ENCODE data around the gene POLR2C. TPM values are rescaled to one million over a fixed set of nuclear protein-coding genes. Genes with fewer than 3 reads are reported as not detected.

Gene POLR2C
- total RNA-seq, 1 donor from 2014 or later: 110 TPM

DNA sequence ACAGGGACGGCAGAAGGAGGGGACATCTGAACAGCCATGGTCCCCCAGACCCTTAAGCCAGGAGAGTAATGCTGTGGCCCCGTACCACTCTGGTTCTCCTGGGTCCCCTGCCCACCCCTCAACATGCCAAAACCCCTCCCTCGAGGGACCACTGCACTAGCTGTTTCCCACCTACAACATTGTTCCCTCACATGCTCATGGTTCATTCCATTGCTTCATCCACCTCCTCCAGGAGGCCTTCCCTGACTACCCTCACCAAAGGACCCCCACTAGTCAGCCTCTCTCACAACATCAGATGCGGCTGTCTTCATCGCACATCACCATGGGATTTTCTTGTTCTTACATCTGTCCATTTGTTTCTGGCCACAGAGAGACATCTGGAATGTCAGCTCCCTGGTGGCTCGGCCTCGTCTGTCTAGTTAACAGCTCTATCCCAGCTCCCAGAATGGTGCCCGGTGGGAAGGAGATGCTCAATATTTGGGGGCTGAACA is 22.1 kb downstream of the POLR2C start:
- TF ChIP-seq, protein P1, sequence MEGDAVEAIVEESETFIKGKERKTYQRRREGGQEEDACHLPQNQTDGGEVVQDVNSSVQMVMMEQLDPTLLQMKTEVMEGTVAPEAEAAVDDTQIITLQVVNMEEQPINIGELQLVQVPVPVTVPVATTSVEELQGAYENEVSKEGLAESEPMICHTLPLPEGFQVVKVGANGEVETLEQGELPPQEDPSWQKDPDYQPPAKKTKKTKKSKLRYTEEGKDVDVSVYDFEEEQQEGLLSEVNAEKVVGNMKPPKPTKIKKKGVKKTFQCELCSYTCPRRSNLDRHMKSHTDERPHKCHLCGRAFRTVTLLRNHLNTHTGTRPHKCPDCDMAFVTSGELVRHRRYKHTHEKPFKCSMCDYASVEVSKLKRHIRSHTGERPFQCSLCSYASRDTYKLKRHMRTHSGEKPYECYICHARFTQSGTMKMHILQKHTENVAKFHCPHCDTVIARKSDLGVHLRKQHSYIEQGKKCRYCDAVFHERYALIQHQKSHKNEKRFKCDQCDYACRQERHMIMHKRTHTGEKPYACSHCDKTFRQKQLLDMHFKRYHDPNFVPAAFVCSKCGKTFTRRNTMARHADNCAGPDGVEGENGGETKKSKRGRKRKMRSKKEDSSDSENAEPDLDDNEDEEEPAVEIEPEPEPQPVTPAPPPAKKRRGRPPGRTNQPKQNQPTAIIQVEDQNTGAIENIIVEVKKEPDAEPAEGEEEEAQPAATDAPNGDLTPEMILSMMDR (IDR thresholded peaks at IDR 0.05): no peak
- intact Hi-C loops (cut with DNase I): no loop called here
- H3K9me3 ChIP-seq: no peaks in the 10 kb centered on the region
- peaks cover 16 to 45% of the 10 kb centered on the region in 2 donors for H3K4me1 ChIP-seq
- no peaks in the 10 kb centered on the region for H3K36me3 ChIP-seq
- DNase-seq (ENCODE audit: low spot score in 2 of 2): no peak
- no peaks in the 10 kb centered on the region for H3K27me3 ChIP-seq
- H3K4me3 ChIP-seq: peak overlapping the region in 1 of 2 donors; percentile 93
- H3K27ac ChIP-seq: peak overlapping the region; percentile 91 to 94

DNA sequence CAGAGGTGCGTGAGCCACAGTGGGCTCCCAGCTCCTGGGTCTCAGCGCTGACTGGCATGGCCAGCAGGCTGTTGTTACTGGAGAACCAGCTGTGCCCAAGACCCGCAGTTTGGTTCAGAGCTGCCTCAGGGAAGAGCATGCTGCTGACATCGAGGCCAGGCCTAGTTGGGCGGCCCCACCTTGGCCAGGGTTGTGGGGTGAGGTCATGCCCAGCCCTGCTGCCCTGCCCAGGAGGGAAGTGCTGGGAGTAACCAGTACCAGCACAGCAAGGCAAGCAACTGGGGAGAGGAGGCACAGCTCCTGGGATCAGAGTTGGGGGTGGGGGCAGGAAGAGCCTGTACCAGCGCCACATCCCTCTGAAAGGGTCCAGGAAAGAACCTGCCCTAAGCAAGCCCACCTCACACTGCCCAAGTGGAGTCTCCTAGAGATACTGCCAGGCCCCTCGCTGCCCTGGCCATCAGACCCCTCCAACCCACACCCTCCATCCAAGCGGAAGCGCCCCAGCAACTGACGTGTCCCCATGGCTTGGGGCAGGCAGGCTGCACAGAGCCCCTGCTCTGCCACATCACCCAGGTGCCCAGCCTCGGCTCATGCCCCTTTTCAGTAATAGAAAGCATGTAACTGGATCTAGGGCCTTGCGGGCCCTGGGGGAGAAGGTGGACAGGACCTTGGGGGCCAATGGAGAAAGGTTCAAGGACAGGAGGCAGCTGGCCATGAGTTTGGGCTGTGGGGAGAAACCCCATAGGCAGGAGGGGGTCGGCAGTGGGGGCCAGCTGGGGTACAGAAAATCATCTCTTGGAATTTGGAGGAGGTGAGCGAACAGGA is 22.8 kb downstream of the POLR2C start:
- Histone ChIP-seq H3K9me3 (no peaks in the 10 kb centered on the region), H3K4me1 (peaks cover 12 to 39% of the 10 kb centered on the region in 2 donors), H3K27me3 (no peaks in the 10 kb centered on the region), H3K4me3 (peak overlapping the region; percentile 84 to 93), H3K27ac (peak overlapping the region; percentile 91 to 94), H3K36me3 (no peaks in the 10 kb centered on the region)
- intact Hi-C loops (cut with DNase I): no loop called here
- no peak for DNase-seq (ENCODE audit: low spot score in 2 of 2)
- TF ChIP-seq, protein P1 (IDR thresholded peaks at IDR 0.05): no peak

DNA sequence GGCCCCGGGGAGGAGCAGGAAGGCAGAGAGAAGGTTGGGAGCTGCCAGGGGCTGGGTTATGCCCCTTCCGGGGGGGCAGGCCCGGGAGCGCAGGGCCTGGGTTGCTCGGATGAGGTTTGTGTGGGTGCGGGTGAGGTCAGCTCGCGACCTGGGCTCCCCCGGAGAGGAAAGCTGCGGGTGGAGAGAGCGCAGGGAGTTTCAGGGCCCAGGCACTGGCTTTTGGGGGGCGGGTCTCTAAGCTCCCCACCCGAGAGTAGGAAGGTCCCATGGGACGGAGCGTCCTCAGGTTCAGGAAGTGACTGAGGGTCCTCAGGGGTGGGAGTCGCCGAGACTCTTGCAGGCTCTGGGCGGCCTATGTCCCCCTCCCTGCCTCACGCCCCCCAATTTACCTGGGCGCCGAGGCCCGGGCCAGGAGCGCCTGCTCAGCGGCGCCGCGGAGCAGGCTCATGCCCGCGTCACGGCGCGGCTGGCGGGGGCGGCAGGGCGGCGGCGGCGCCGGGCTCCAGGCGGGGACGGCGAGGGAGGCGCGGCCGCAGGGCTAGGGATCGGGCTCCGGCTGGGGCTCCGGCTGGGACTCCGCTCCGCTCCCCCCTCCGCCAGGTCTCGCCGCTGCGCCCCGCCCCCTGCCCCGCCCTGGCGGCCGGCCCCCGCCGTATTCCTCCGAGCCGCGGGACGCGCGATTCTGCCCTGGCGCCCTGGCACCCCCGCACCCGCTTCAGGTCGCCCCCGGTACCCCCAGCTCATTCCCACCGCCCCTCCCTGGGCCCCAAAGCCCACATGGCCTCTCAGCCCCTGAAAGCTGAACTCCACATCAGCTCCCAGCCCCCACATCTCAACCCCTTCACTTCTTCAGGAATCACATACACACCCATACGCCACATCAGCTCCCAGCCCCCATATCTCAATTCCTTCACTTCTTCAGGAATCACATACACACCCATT is 23.7 kb downstream of the POLR2C start, which contains the start of gene DOK4:
TSS of gene DOK4 (minus strand) at position 578 of the 942 bp plus-strand sequence. CDS start 6,986 bp downstream, outside the sequence.
- peaks cover 7 to 32% of the 10 kb centered on the region in 2 donors for H3K4me1 ChIP-seq
- H3K27ac ChIP-seq: peak within 1 kb of the TSS; percentile 91 to 94
- H3K9me3 ChIP-seq: no peaks in the 10 kb centered on the region
- intact Hi-C loops (cut with DNase I): loop anchor here (1.0 to 2.0 kb wide), 2 partner anchors 39 to 50 kb away; partner anchors contain the start of genes CCDC102A, CIAPIN1 and COQ9
- peak in 1 of 2 donors; percentile 88 for DNase-seq (ENCODE audit: low spot score in 2 of 2)
- H3K4me3 ChIP-seq: peak within 1 kb of the TSS; percentile 84 to 93
- H3K36me3 ChIP-seq: no peaks in the 10 kb centered on the region
- H3K27me3 ChIP-seq: no peaks in the 10 kb centered on the region
- TF ChIP-seq, protein P1 (IDR thresholded peaks at IDR 0.05): no peak

DNA sequence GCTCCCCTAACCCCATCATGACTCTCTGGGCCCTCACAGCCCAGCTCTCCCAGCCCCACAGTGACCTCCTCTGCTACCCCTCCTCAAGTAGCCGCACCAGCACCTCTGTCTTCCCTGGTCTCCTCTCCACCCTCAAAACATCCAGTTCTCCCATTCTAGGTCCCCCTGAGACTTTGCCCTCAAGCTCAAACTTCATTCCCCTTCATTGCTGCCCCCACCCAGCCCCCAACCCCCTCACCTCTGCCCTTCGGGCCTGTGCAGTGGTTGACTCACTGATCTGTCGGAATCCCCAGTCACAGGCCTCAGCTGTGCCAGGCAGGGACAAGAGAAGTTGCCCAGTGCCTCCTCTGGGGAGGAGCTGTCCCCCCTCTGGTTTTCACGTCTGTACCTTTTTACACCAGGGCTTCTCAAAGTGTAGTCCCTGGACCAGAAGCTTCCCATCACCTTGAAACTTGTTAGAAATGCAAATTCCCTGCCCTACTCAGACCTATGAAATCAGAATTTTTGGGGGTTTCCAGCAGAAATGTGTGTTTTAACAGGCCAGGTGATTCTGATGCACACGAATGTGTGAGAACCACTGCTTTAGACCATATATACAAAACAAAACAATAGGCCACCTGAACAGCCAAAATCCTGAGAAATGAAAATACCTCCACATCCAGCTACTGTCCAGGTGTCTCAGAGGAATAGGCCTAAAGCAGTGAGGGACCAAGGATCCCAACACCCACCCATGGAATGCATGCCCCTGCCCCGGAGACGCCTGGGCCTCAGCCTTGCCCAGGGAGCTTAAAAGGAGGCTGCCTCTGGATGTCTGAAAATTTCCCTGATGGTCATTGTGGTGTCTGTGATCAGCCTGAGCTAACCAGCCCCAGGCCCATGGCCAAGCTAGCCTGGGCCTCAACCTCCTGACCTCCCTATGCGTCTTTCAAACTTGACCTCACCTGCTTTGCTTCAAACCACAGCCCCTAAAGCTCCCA is 24.7 kb downstream of the POLR2C start:
- H3K27ac ChIP-seq: peak overlapping the region; percentile 91 to 94
- H3K4me1 ChIP-seq: peaks cover 7 to 32% of the 10 kb centered on the region in 2 donors
- peak overlapping the region; percentile 84 to 93 for H3K4me3 ChIP-seq
- TF ChIP-seq, protein P1 (IDR thresholded peaks at IDR 0.05): no peak
- H3K36me3 ChIP-seq: no peaks in the 10 kb centered on the region
- no peaks in the 10 kb centered on the region for H3K9me3 ChIP-seq
- no peaks in the 10 kb centered on the region for H3K27me3 ChIP-seq
- intact Hi-C loops (cut with DNase I): loop anchor here (1.0 to 2.0 kb wide), 2 partner anchors 40 to 49 kb away; partner anchors contain the start of genes CCDC102A, CIAPIN1 and COQ9
- no peak for DNase-seq (ENCODE audit: low spot score in 2 of 2)
